Measurements from ENCODE around the gene ATP7A. TPM values are rescaled to one million over a fixed set of nuclear protein-coding genes. Genes with fewer than 3 reads are reported as not detected.
"Not testable (repeated sequence)": the region's sequence is repeated elsewhere in the genome, so short reads cannot be mapped to it uniquely, and the experiment has no call there.

ATP7A gene
- total RNA-seq, 1 donor from 2014 or later = 2.4 TPM

GRCh38 chrX:77899081-77899828 is 11.2 kb upstream of the ATP7A start, which contains the start of gene COX7B:
COX7B (plus strand) TSS chrX:77899468; CDS start chrX:77899554, 86 bp downstream.
- TF ChIP-seq CTCF (conservative IDR thresholded peaks at IDR 0.05; ENCODE audit: low read depth, low read length) = peak; percentile 47
- peak within 1 kb of the TSS; percentile 81 for H3K4me3 ChIP-seq (ENCODE audit: low read depth, low read length)
- DNase-seq (ENCODE audit: low read depth) = peak; percentile 92

- no peak for DNase-seq (ENCODE audit: low read depth)
- H3K4me3 ChIP-seq (ENCODE audit: low read depth, low read length) = peak overlapping the region; percentile 81
- no peak for TF ChIP-seq CTCF (conservative IDR thresholded peaks at IDR 0.05; ENCODE audit: low read depth, low read length)
Observed at GRCh38 chrX:77900688-77901087, 9.8 kb upstream of the ATP7A start.

GRCh38 chrX:77901506-77901905 is 9.0 kb upstream of the ATP7A start:
- no peak for DNase-seq (ENCODE audit: low read depth)
- no peak for TF ChIP-seq CTCF (conservative IDR thresholded peaks at IDR 0.05; ENCODE audit: low read depth, low read length)
- peak overlapping the region; percentile 81 for H3K4me3 ChIP-seq (ENCODE audit: low read depth, low read length)

GRCh38 chrX:77917294-77917933 is 6.9 kb downstream of the ATP7A start:
- no peak for TF ChIP-seq CTCF (conservative IDR thresholded peaks at IDR 0.05; ENCODE audit: low read depth, low read length)
- no peak for DNase-seq (ENCODE audit: low read depth)
- no peak overlapping the region for H3K4me3 ChIP-seq (ENCODE audit: low read depth, low read length)

- DNase-seq (ENCODE audit: low read depth) = no peak
- no peak for TF ChIP-seq CTCF (conservative IDR thresholded peaks at IDR 0.05; ENCODE audit: low read depth, low read length)
- H3K4me3 ChIP-seq (ENCODE audit: low read depth, low read length) = no peak overlapping the region
Observed at GRCh38 chrX:77918568-77918967, 8.1 kb downstream of the ATP7A start.

GRCh38 chrX:77919370-77919769 is 8.9 kb downstream of the ATP7A start:
- H3K4me3 ChIP-seq (ENCODE audit: low read depth, low read length); DNase-seq (ENCODE audit: low read depth): not testable (repeated sequence)

- no peak overlapping the region for H3K4me3 ChIP-seq (ENCODE audit: low read depth, low read length)
- no peak for DNase-seq (ENCODE audit: low read depth)
- TF ChIP-seq CTCF (conservative IDR thresholded peaks at IDR 0.05; ENCODE audit: low read depth, low read length) = no peak
Observed at GRCh38 chrX:77922787-77923186, 12.3 kb downstream of the ATP7A start.
